Germinal center (tissue), 1 donor: Measurements from ENCODE around the gene SLC7A8.

ENCODE experiments used
- DNase-seq: peaks from one replicate; pipeline ENCODE4 v3.0.0; 2012; ENCODE audit warnings: mixed read lengths, low spot score

The SLC7A8 gene

DNA sequence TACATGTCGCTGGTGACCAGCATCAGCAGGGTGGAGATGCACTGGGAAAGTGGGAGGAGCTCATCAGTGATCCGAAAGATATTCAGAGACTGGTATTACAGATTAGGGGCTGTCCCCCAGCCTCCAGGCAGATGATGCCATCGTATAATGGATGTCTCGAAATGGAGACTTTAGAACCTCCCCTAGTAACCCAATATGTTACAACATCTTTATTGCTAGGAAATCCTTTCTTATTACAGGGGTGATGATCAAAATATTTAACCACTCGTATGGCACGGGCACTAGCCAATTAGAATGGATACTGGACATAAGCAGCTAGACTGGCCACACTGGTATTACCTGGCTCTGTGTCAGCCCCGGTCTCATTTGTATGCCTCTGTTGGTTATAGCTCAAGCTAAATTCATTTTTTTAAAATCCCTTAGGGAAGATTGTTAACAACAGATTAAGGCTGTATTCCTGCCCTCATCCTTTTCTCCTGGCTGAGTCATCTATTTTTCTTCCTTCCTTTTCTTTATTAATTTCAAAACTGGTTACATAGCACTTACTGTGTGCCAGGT, 53.6 kb downstream of the SLC7A8 start:
- no peak for DNase-seq

DNA sequence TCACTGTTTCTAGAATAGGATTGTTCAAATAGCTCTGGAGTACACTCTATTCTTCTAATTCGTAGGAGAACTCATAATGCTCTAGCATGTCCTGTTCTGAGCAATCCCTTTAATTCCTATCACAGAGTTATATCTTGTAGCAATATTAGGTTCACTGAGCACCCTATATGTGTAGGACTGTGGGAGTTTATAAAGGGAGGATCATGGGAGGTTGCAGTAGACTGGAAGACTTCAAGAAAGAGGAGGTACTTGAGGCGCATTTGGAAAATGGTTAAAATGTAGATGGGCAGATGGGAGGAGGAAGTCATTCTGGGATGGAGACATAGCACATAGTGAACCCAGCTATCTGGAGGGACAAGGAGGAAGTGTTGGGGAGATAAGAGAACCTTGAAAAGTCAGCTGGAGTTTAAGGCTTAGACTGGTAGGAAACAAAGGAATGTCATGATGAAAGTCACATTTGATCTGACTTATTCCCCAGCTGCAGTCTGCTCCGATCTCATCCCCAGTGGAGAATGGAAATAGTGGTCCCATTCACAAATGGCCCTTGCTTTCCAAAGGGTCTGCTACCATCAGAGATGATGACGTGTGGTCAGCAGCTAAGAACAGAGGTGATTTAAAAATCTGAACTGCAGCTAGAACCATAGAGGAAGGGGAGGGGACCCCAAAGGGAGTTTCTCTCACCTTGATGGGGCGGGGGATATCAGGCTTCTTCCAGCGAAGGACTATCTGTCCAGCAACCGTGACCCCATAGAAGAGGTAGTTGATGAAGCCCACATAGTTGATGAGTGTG, 54.3 kb downstream of the SLC7A8 start:
- no peak for DNase-seq

DNA sequence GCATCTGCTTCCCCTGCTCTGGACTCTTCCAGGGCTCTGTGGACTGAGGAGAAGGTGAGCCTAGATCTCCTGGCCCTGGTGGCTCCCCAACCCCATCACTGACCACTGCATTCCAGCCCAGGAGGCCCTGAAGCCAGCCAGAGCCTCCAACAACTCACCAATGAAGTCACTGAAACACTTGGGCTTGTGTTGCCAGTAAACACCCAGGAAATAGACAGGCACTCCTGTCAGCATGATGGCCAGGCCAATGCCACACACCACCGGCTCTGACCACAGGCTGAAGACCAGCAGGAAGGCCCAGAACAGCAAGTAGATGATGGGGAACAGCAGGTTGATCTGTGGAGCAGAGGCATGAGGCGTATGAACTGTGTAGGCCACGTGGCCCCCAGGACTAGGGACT, 55.6 kb downstream of the SLC7A8 start:
- no peak for DNase-seq

DNA sequence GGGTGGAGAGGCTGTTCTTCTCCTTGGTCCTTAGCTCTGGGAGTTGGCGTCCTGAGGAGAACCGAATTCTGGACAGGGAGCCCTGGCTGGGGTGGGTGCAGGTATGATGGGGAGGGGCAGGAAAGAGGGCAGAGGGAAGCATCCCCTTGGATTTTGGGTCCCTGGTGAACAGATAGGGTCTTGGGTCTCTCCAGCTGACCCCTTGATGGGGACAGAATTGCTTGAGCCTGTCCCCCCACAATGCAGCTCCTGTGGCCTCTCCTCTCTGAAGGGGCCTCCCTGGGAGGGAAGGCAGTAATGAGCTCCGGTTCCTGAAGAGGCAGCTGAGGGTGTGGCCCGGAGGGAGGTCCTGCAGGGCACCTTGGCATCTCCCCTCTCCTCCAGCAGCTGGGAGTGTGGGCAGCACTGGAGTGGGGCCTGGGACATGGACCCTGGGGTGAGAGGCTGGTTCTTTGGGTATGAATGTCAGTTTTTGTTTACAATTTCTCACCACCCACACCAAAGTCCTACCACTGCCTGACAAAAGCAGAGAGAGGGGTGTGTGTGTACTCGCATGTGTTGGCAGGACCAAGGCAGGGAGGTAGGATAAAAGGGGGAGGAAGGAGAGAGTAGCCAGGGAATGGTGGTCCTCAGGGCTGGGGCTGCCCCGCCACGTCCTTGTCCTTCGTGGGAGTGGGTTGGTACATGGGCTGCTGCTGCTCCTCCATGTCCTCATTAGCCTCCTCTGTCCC, 56.7 kb downstream of the SLC7A8 start:
- no peak for DNase-seq

DNA sequence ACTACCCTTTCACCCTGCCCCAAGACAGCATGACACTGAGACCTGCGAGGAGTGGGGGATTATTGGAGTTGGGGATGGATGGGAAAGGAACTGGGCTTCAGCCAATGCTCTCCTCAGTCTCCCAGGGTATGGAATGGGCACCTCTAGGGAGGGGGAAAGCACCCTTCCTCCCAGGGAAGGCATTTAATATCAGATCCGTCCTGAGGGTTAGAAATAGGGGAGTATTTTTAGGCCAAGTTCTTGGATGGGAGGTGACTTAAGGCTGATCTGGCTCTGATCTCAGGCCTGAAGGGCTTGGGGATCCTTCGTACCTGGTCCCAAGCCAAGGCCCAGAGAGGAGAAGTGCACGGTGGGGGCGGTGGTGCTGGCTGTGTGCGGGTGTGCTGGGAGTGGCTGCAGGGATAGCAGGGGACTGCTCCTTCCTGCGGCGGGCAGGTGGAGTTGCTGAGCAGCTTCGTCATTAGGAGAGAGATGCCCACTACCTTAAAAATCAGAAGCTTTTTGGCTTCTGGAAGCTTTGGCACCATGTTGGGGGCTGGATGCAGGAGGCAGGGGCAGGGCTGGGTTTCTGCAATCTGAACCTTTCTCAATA, 57.4 kb downstream of the SLC7A8 start:
- no peak for DNase-seq

DNA sequence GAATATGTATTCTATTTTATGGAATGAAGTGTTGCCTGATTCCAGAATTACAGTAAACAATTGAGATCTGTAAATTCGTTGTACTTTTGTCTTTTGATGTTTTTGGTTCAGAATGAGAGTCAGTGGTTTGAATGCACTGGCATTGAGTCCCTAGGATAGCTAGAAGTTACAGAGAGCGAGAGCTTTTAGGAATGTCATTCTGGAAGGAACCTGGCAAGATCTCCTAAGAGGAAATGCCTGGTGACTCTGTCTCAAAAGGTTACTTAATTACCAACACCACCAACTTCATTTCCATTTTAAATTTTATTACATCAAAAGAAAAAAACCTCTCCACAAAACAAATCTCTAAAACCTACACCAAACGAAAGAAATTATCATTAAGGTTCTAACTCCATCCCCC, 58.4 kb downstream of the SLC7A8 start:
- no peak for DNase-seq

DNA sequence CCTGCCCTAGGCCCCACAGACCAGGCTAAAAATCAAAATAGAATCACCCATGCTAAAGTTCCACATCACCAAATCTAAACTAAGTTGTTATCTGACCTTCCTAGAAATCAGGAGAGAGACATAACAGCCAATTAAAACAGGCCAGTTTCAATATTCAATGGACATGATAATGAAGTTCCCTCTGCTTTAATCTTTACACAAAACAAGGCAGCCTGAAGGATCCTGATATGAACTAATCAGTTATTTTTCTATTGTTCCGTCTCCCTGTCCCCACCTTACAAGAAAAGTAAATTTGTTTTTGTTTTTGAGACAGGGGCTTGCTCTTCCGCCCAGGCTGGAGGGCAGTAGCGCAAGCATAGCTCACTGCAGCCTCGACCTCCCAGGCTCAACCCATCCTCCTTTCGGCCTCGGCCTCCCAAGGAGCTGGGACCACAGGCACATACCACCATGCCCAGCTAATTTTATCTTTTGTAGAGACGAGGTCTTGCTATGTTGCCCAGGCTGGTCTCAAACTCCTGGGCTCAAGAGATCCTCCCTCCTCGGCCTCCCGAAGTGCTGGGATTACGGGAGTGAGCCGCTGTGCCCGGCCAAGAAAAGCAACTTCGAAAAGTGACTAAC, 59.0 kb downstream of the SLC7A8 start:
- no peak for DNase-seq

DNA sequence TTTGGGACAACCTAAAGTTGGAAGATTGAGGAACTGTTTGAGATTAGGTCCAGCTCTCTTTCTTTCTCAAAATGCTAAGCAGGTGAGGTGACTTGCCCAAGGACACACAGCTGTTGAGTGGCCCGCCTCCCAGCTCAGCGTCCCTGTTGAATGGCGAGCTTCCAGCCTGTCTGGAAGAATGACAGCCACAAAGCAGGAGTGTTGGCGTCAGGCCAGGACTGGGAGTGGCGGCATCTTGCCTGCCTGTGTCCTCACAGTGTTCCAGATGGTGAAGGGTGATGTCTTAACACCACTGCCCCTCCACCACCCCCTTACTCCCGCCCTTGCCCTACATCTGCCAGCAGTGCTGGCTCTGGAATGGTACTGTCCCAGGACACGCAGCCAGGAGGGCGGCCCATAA, 60.0 kb downstream of the SLC7A8 start:
- no peak for DNase-seq

DNA sequence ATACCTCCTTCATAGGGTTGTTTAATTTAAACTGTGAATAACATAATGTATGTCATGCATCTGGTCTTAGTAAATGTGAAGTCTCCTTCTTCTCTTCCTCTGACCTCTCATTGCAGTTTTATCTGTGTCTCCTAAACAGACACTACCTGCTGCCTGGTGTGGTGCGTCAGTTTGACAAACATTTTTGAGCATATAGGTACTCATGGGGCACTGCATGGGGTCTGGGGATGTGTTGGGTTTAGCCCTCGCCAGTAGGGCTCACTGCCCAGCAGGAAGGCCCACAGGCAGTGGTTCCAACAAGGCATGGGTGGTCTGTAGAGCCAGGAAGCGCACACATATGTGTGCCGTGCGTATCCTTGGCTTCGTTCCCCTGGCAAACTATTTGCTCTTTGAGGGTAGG, 61.4 kb downstream of the SLC7A8 start:
- DNase-seq, result no peak

DNA sequence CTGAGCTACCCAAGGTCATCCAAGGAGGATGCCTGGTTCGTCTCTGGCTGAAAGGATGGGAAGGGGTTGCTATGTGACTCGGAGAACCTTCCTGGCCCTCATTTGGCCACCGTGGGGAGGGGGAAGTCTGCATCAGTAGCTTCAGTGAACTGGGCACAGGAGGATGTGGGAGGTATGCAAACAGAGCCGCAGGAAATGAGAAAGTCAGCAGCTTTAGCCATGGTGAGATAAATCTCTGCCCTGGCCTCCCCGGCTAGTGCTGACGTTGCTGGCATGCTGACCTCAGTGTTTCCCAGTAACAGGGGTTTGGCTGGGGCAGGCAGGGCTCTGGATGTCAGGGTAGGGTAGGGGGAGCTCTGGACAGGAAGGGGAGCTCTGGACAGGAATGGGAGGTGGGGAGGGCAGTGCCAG, 62.1 kb downstream of the SLC7A8 start:
- DNase-seq, result peak; percentile 69

DNA sequence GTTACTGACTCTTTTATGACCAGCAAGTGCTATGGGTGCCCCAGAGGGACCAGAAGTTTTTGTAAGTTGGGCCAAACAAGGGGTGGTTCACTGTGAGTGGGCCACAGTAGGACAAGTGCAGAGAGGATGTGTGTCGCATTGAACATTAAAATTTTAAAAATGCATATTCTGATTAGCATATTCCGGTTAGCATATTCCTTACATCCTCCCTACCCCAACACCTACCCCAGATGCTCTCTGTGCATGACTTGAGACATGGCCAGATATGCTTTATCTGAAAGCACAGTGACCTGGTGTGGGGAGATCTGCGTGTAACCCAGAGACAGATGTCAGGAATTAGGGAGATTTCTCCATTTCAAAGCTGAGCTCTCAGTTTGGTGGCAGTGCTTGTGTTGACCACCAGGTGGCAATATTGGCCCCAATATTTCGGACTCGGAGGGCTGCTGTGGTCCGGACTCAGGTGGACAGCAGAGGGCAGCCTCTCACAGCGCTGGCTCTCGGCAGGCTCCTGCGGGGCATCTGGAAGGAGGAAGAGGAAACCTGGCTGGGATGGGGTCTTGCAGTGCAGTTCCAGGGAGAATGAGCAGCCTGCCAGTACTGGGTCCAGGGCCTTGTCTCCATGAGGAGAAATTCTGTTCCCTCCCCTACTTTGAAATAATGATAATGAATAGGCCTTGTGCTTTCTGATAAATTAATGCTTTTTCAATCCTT, 62.8 kb downstream of the SLC7A8 start:
- DNase-seq, result peak; percentile 89

DNA sequence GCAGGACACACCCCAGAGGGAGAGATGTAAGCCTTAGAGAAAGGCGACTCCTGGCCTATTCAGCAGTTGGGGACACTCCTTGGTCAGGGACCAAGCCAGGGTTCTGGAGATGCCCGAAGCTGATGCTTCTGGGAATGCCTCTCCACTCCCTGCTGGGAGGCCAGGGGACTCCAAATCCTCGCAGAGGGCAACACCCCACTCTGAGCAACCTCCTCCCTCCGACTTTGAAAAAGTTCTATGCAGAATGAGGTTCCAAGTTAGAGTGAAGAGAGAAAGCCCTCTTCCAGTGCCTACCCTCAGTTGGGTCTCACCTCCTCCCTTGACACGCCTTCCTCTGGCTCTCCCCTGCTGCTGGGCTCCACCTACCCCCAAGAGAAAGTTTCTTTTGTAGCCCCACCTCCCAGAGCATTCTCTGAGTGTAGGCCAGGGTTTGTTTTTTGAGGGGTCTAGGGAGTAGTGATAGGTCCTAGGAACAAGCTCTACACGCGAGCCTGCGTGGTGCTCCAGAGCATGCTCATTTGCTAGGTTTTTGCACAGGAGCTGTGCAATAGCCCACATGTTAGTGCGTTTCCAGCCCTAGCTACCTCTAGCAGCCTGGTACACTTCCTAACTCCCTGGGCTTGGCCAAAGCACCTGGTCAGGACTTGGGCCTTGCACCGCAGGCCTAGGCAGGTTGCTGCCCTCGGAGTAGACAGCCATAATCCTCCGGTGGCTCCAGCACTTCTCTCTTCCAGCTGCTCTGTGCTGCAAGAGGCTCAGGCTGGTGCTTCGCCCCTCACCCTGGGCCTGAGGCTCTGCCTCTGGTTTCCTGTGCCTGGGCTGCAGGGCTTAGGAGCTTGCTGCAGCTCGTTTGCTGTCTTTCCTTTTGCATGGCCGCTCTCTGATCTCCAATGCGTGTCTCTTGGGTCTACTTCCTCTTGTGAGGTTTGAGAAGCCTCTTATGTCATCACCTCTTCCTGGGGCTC, 63.8 kb downstream of the SLC7A8 start:
- DNase-seq, result peak; percentile 72

DNA sequence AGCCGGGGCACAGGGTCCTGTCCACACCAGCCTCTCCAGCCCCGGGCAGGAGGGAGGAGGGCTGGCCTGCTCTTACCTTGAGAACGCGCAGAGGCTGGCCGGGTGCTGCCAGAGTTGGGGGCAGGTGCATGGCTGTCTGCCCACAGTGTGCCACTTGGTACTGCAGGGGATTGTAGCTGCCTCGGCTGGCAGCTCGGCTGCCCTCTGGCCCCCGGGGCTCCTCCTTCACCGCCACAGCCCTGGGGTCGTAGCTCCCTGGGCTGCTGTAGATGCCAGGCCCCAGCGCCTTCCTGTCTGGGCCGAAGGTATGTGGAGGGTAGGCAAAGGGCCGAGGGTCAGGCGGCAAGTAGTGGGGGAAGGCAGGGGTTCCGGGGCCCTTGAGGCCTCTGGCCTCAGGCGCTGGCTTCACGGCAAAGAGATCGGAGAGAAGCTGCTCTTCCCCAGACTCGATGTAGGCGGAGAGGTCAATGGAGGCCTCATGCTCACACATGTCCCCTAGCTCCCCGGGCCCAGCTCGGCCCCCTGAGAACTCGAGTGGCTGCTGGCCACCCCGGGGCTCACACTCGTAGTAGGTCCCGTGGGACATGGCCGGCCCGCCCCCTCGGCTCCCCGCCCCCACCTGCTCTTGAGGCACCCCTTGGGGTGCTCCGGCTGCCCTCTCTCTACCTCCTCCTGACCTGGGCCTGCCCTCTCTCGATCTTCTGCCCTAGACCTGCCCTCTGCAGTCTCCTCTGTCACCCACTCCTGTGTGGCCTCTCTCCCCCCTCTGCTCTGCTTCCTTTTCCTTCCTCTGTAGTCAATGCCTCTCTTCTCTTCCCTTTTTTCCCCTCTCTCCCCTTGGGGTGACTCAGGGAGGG, 64.7 kb downstream of the SLC7A8 start, which contains the start of gene CEBPE:
Gene CEBPE (minus strand): TSS at position 750 of the 857 bp plus-strand sequence. CDS start 164 bp downstream, at position 586.
- no peak for DNase-seq

DNA sequence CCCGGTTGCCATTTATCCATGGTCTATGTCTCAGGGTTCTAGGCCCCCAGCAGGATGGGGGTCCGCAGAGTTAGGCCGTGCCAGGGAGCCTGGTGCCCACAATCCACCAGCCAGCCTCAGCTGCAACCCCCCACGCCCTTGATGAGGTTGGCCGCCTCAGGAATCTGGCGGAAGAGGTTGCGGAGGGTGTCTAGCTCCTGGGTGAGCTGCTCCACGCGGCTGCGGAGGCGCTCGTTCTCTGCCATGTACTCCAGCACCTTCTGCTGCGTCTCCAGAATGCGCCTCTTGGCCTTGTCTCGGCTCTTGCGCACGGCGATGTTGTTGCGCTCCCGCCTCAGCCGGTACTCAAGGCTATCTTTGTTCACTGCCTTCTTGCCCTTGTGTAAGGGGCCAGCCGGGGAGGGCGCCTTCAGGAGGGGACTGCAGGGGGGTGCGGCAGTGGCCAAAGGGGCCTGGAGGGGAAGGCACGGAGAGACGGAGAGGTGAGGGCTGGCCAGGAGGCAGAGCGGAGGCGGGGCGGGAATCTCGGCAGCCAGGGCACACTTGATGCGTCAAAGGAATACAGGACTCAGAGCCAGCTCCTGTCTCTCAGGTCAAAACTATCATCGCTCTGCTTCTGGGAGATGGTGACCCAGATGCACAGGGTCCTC, 66.0 kb downstream of the SLC7A8 start:
- DNase-seq, result no peak

DNA sequence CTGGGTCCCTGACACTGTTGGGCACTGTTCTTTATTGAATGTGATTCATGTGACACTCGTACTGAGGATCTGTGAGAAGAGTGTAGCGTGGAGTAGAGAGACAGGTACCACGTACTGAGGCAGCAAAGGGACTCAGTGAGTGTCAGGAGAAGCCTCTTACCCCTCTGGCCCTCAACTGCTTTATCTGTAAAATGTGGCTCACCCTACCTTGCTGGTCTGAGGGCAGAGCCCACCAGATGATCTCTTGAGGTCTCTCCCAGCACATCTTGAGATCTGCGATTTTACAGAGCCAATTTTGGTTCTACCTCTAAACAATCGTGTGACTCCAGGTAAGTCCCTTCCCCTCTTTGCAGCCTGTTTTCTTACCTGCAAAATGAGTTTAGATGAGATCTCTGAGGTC, 67.5 kb downstream of the SLC7A8 start:
- no peak for DNase-seq

DNA sequence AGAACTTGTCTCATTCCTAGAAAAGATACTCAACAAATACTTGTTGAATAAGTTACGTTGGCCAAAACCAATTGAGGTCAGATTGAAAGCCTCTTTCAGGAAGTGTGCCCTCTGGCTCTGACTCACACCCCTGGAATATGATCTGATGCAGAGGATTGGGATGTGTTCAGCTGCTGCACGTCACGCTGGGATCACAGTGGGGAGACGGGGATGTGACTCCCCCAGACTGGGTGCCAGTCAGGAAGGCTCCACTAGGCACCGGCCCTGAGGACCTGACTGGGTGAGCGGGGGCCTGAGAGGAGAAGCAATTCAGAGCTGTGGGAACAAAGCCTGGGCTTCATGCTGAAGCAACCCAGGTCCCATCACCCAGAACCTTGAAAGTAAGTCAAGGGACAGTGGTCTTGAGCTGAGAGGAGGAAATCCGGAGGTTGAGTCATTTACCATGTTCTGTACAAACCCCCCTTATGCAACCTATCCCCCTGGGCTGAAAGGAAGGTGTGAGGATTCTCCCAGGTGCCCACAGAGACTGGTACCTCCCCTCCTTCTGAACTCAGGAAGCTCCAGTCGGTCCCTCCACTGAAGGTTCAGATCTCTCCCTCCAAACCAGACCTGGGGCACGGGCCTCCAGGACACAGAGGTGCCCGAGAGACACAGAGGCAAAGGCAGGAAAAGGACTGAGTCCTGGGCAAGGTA, 68.3 kb downstream of the SLC7A8 start:
- no peak for DNase-seq

DNA sequence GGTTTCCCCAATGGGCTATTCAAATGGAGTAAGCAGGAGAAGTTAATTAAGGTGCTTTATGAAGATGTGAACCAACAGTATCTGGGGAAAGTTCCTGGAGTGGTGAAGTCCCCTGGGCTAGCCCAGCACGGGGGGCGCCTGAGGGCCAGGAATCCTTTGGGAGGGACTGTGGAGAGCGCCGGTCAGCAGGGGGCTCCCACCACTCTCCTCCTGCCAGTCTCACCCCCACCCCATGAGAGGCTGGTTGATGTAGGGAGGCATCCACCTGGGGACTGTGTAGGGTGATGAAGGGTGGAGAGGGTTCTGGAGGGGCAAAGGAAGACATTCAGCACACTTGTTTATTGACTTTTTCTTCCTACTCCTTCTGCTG, 68.8 kb downstream of the SLC7A8 start:
- DNase-seq, result no peak

DNA sequence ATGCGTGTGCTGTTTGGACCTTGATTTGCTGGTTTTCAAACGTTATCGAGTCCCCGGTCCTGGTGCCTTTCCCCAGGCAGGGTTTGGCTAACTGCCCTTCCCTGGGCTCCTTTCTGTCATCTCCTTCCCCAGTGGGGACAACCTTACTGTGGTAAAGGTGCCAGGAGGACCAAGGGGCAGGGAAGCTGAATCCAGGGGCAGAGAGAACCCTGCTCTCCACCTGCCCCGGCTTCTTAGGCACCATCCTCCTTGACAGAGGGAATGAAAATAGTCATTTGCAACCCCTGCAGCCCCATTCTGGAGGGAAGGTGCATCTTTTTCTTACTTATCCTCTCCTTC, 69.4 kb downstream of the SLC7A8 start:
- no peak for DNase-seq
